ELF-1 (cell line): ENCODE measurements around the gene THAP6.
"Not testable (repeated sequence)": the region's sequence is repeated elsewhere in the genome, so short reads cannot be mapped to it uniquely, and the experiment has no call there.

ENCODE experiments used
- DNase-seq: peaks from one replicate; pipeline ENCODE4 v3.0.0-alpha.2; 2016; ENCODE audit warnings: low read depth, low spot score

THAP6 gene

GRCh38 chr4:75525910-75526309 lies 11.6 kb downstream of the THAP6 start:
- DNase-seq: peak; percentile 41

- DNase-seq: no peak
Measured at GRCh38 chr4:75527482-75527881, 13.2 kb downstream of the THAP6 start.

- no peak for DNase-seq
Measured at GRCh38 chr4:75530556-75531322, 16.5 kb downstream of the THAP6 start.

- not testable (repeated sequence) for DNase-seq
Measured at GRCh38 chr4:75531536-75532143, 17.4 kb downstream of the THAP6 start.

GRCh38 chr4:75533339-75533887 lies 19.1 kb downstream of the THAP6 start:
- not testable (repeated sequence) for DNase-seq

- not testable (repeated sequence) for DNase-seq
Measured at GRCh38 chr4:75533926-75534325, 19.7 kb downstream of the THAP6 start.

- DNase-seq: not testable (repeated sequence)
Measured at GRCh38 chr4:75537308-75537707, 23.0 kb downstream of the THAP6 start.

- no peak for DNase-seq
Measured at GRCh38 chr4:75542824-75543223, 28.6 kb downstream of the THAP6 start.

GRCh38 chr4:75544220-75544619 lies 29.9 kb downstream of the THAP6 start:
- DNase-seq: not testable (repeated sequence)

GRCh38 chr4:75544870-75545269 lies 30.6 kb downstream of the THAP6 start:
- DNase-seq: no peak

GRCh38 chr4:75545526-75545925 lies 31.3 kb downstream of the THAP6 start:
- DNase-seq: no peak

- DNase-seq: no peak
Measured at GRCh38 chr4:75547647-75548387, 33.5 kb downstream of the THAP6 start.

GRCh38 chr4:75549019-75549418 lies 34.7 kb downstream of the THAP6 start:
- no peak for DNase-seq

- DNase-seq: no peak
Measured at GRCh38 chr4:75552452-75552851, 38.2 kb downstream of the THAP6 start.

GRCh38 chr4:75555294-75556164 lies 41.3 kb downstream of the THAP6 start, which contains the start of gene ODAPH:
TSS of gene ODAPH (plus strand) at chr4:75556066. CDS start at chr4:75556083, 17 bp downstream.
- DNase-seq: peak; percentile 41

GRCh38 chr4:75557696-75558095 lies 43.4 kb downstream of the THAP6 start:
- no peak for DNase-seq

GRCh38 chr4:75561789-75562188 lies 47.5 kb downstream of the THAP6 start:
- peak; percentile 94 for DNase-seq

GRCh38 chr4:75564023-75564422 lies 49.8 kb downstream of the THAP6 start:
- DNase-seq: no peak

- no peak for DNase-seq
Measured at GRCh38 chr4:75565481-75565880, 51.2 kb downstream of the THAP6 start.

- no peak for DNase-seq
Measured at GRCh38 chr4:75566911-75567310, 52.6 kb downstream of the THAP6 start.

GRCh38 chr4:75567725-75568124 lies 53.5 kb downstream of the THAP6 start:
- no peak for DNase-seq
